Mononuclear cell (primary cell): ENCODE measurements around the gene INPP5K. TPM values are rescaled to one million over a fixed set of nuclear protein-coding genes. Genes with fewer than 3 reads are reported as not detected.

Source experiments
- H3K27me3 ChIP-seq: 2 replicates; pipeline ENCODE4 v1.6.0; 2011; ENCODE audit warnings: low read length, control low read depth; ENCODE audit not compliant: insufficient read depth
- H3K4me1 ChIP-seq: 2 replicates; pipeline ENCODE4 v1.5.1; 2011; ENCODE audit warnings: mild to moderate bottlenecking, low read length, control low read depth; ENCODE audit not compliant: insufficient read depth
- H3K4me3 ChIP-seq: 2 replicates; pipeline ENCODE4 v1.5.1; 2011; ENCODE audit warnings: mild to moderate bottlenecking, low read length, moderate library complexity
- H3K9me3 ChIP-seq: 2 replicates; pipeline ENCODE4 v1.5.1; 2011; ENCODE audit warnings: low read depth, mild to moderate bottlenecking, control low read depth, low read length
- total RNA-seq: library from RNA; depleted of rRNA; stranded (reverse); fragments of >200 nt; gene quantifications from one replicate; pipeline ENCODE4 v1.2.3, GENCODE V29; 2012

INPP5K gene
- total RNA-seq, 1 donor: 102 TPM

DNA sequence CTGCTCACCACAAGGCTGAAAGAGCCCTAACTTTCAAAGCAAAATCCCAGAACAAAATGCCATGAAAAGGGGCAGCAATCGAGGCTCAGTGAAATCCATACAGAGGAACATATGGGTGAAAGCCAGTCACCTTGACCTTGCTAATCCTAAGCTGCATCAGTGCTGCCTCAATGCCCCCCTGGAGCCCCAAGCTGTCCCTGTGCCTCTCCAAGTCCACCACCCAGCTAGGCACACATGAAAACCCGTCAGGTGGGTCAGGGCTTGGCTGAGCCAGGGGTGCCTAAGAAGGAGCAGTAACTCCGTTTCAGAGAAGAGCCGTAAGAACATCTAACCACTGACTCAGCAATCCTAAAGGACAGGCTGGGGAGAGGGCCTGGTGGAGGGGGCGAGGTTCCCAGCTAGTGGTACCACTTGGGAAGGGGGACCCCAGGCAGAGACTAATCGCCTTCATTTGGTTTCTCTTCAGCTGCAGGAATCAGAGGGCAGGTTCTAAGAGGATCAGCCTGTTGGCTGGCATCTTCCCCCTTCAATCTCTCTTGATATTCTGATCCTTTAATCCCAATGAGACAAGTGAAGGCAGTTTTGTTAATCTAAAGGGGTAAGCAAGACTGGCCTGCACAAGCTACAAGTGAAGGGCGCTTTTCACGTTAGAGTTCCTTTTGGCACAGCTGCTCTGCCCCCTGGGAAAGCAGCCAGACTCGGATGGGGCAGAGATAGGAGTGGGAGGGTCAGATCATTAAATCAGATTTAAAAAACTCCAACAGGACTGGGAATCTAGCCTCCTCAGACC is 38.5 kb upstream of the INPP5K start:
- no peak overlapping the region for H3K4me3 ChIP-seq
- H3K4me1 ChIP-seq: peaks cover 34% of the 10 kb centered on the region
- no peaks in the 10 kb centered on the region for H3K27me3 ChIP-seq
- H3K9me3 ChIP-seq: no peaks in the 10 kb centered on the region

- peaks cover 33% of the 10 kb centered on the region for H3K4me1 ChIP-seq
- H3K9me3 ChIP-seq: no peaks in the 10 kb centered on the region
- H3K4me3 ChIP-seq: no peak overlapping the region
- no peaks in the 10 kb centered on the region for H3K27me3 ChIP-seq
Measured at GRCh38 chr17:1553354-1554266, 37.2 kb upstream of the INPP5K start.

DNA sequence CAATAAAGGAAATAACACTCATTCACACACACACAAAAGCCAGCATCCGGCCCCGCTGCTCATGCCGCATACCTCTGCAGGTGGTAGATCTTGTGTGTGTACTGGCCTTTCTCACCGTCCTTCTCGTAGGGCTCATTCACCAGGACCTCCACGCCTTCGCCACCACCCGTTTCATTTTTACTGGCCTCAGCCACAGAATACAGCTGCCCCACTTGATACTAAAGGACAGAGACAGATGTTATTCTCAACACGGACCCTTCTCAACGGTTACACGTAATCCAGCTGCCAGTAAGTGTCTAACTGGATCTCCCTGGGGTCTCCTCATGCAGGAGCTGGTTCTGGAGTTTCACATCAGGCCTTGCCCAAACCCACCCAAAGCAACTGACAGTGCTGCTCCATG is 36.5 kb upstream of the INPP5K start:
- H3K4me1 ChIP-seq: peaks cover 33% of the 10 kb centered on the region
- no peaks in the 10 kb centered on the region for H3K9me3 ChIP-seq
- no peak overlapping the region for H3K4me3 ChIP-seq
- H3K27me3 ChIP-seq: no peaks in the 10 kb centered on the region

GRCh38 chr17:1551741-1552140 is 35.3 kb upstream of the INPP5K start:
- Histone ChIP-seq H3K27me3 (no peaks in the 10 kb centered on the region), H3K9me3 (no peaks in the 10 kb centered on the region), H3K4me1 (peaks cover 28% of the 10 kb centered on the region), H3K4me3 (no peak overlapping the region)

DNA sequence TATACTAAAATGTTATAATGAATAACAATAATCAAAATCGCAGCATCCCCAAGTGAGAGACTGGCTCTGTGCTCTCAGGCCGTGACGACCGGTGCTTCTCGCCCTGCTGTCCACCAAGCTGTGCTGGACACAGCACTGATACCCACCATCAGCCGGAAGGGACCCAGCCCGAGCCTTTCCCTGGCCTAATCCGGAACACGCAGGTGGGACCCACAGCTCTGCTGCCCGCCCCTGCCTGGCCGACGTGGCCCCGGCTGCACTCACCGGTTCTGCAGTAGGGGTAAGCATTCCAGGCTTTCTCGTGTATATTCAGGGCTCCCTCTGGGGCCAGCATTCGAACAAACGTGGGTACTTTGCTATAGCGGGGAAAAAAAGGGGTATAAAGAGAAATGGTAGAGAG is 31.6 kb upstream of the INPP5K start:
- Histone ChIP-seq H3K9me3 (no peaks in the 10 kb centered on the region), H3K27me3 (no peaks in the 10 kb centered on the region), H3K4me3 (no peak overlapping the region), H3K4me1 (no peaks in the 10 kb centered on the region)

- H3K27me3 ChIP-seq: no peaks in the 10 kb centered on the region
- H3K4me1 ChIP-seq: no peaks in the 10 kb centered on the region
- no peaks in the 10 kb centered on the region for H3K9me3 ChIP-seq
- H3K4me3 ChIP-seq: no peak overlapping the region
Measured at GRCh38 chr17:1546292-1546922, 30.0 kb upstream of the INPP5K start.

DNA sequence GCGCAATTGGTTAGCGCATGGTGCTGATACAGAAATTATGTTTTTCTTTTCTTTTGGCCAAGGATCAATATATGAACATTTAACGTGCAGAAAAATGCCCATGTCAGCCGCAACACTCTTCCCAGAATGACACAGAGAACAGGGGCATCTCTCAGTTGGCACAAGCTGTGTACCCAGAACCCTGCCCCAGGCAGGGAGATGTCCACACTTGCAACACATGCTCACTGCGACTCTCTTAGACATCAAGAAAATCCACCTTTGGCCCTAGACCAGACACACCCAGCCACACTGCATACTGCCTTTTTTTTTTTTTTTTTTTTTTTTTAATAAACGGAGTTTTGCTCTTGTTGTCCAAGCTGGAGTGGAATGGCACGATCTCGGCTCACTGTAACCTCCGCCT is 29.2 kb upstream of the INPP5K start:
- Histone ChIP-seq H3K4me1 (no peaks in the 10 kb centered on the region), H3K27me3 (no peaks in the 10 kb centered on the region), H3K9me3 (no peaks in the 10 kb centered on the region), H3K4me3 (no peak overlapping the region)

- no peak overlapping the region for H3K4me3 ChIP-seq
- no peaks in the 10 kb centered on the region for H3K4me1 ChIP-seq
- H3K9me3 ChIP-seq: no peaks in the 10 kb centered on the region
- no peaks in the 10 kb centered on the region for H3K27me3 ChIP-seq
Measured at GRCh38 chr17:1542316-1542715, 25.9 kb upstream of the INPP5K start.

- no peaks in the 10 kb centered on the region for H3K9me3 ChIP-seq
- no peaks in the 10 kb centered on the region for H3K27me3 ChIP-seq
- H3K4me3 ChIP-seq: no peak overlapping the region
- H3K4me1 ChIP-seq: no peaks in the 10 kb centered on the region
Measured at GRCh38 chr17:1541367-1541904, 25.0 kb upstream of the INPP5K start.

DNA sequence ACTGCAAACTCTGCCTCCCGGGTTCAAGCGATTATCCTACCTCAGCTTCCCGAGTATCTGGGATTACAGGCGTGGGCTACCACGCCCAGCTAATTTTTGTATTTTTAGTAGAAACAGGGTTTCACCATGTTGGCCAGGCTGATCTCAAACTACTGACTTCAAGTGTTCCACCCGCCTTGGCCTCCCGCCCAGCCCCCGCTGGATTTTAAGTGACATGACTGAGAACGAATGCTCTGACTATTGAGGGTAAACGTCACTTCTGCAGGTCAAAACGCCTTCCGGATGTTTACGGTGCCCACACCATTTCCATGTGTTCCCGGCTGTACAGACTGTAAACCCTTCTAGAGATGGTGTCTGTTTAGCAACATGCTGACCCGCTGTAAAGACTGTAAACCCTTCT is 23.4 kb upstream of the INPP5K start:
- Histone ChIP-seq H3K4me3 (no peak overlapping the region), H3K27me3 (no peaks in the 10 kb centered on the region), H3K4me1 (no peaks in the 10 kb centered on the region), H3K9me3 (no peaks in the 10 kb centered on the region)

DNA sequence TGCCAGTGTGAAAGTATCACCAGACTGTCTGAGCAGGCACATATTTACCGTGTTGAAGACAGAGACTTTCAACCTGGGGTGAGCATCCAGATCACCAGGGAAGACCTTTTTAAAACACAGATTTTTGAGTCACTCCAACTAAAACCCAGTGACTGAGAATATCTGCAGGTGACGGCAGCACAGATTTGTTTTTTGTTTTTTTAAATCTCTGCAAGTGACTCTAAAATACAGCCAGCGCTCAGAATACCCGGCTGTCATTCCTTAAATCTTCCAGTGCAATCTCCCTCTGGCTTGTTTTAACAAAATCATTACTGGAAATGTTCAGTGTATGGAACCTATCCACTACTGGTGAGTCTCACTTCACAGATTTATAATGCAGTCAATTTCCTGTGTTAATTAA is 19.3 kb upstream of the INPP5K start:
- Histone ChIP-seq H3K4me3 (no peak overlapping the region), H3K4me1 (no peaks in the 10 kb centered on the region), H3K9me3 (no peaks in the 10 kb centered on the region), H3K27me3 (no peaks in the 10 kb centered on the region)

DNA sequence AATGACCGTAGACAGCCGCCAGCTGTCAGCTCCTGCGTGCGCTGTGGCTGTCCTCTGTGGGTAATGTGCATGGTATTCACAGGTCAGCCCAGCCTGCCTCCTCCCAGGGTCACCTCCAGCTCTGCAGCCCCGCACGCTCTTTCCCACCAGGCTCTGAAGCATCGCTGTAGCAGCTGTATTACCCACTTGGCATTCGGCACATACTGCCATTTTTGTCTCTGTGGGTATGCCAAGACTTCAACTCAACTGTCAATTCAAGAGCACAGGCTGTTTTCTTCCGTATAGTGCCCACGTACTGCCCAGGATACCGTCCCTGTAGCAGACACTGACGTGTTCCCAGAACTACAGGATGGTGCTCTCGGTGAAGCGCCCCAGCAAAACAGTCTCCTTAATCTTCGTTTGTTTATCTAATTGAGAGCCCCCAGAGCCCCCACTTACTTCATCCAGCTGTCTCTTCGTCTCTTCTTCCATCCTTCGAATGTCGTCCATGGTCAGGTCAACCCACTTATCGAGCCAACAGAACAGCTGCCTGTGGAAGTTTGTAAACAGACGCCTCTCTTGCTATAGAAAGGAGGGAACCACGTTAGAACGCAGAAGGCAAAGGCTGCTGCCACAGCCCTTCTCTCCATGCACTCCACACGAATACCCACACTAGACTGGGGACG is 17.4 kb upstream of the INPP5K start:
- Histone ChIP-seq H3K4me1 (no peaks in the 10 kb centered on the region), H3K27me3 (no peaks in the 10 kb centered on the region), H3K4me3 (no peak overlapping the region), H3K9me3 (no peaks in the 10 kb centered on the region)

DNA sequence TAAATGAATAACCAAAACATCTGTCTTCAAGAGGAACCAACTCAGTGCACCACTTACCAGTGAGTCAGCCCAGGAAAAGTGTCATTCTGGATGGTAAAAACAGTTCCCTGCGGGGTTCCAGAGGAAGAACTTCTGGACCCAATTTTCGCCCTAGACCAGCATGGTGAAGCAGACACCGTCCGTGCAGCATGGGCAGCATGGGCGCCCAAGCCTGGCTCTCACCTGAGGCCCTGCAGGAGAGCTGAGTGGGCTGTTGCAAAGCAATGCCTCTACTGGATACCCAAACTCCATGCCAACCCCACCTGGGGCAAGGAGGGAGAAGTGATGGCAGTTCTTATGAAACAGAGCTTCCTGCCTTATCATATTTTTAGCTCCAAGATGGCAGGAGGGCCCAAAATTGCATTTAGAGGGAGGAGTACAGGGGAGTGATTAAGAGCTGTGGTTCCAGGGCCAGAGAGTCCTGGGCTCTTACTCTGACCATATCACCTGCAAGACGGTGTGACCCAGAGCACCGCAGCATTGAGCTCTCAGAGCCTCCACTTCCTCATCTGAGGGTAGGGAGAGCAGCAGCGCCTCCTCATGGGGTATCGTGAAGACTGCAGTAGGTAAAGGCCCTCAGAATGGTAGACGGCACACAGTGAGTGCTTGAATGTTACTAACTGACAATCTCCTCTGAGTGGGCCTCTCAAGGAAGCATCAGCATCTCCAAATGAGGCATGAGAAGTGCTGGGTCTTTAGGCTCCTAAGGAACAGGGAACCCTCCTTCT is 16.6 kb upstream of the INPP5K start:
- no peaks in the 10 kb centered on the region for H3K27me3 ChIP-seq
- H3K9me3 ChIP-seq: no peaks in the 10 kb centered on the region
- H3K4me1 ChIP-seq: no peaks in the 10 kb centered on the region
- no peak overlapping the region for H3K4me3 ChIP-seq

DNA sequence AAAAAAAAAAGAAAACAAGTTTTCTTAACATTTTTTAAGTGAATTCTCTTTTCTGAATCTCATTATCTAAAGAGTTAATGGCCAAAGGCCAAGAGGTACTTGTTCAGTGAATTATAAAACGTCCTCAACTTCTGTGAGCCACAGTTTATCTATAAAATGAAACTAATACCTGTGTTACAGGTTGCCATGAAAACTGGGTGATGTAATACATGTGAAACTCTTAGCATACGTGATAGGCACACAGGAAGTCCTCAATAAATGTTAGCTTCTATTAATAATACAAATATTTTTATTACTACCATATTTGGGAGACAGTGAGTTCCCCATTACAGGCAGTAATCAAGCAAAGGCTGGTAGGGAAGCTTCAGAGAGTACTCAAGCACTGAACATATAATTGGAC is 13.5 kb upstream of the INPP5K start:
- Histone ChIP-seq H3K4me1 (no peaks in the 10 kb centered on the region), H3K27me3 (no peaks in the 10 kb centered on the region), H3K9me3 (no peaks in the 10 kb centered on the region), H3K4me3 (no peak overlapping the region)
